HEK293 (cell line): ENCODE results near the gene ZCCHC8.

Experiments used
- CTCF ChIA-PET: fragments of 350-600 bp; formaldehyde crosslinking; extraction: SDS; loops from one replicate; lab custom pipeline; 2021; ENCODE audit warnings: antibody characterized with exemption; lab: Yijun Ruan, JAX
- POLR2A ChIA-PET: fragments of 300-600 bp; formaldehyde crosslinking; extraction: SDS; loops from one replicate; lab custom pipeline; 2020; ENCODE audit warnings: antibody characterized with exemption, inconsistent platforms; lab: Yijun Ruan, JAX
- H3K27ac ChIP-seq: fragments of 200-500 bp; sonication (Bioruptor generic); 2 replicates; pipeline ENCODE4 v1.5.1; 2014; ENCODE audit warnings: low read depth, low read length, control low read depth, inconsistent platforms; ENCODE audit errors: extremely low read depth
- H3K36me3 ChIP-seq, 2 experiments: fragments of 200-500 bp in 1 of 2; sonication (Bioruptor generic) in 1 of 2; 1 replicate in 1 of 2; 2 replicates in 1 of 2; pipeline ENCODE4 v1.5.1; 2014 to 2017; ENCODE audit warnings: inconsistent platforms in 2 of 2, low read length in 2 of 2; ENCODE audit not compliant: control insufficient read depth in 2 of 2, insufficient read depth in 1 of 2
- H3K4me1 ChIP-seq: fragments of 200-500 bp; sonication (Bioruptor generic); 2 replicates; pipeline ENCODE4 v1.5.1; 2014; ENCODE audit warnings: mild to moderate bottlenecking, low read length, inconsistent platforms; ENCODE audit not compliant: control insufficient read depth, insufficient read depth
- H3K4me3 ChIP-seq: 2 replicates; pipeline ENCODE4 v1.5.1; 2011; ENCODE audit warnings: low read depth, mild to moderate bottlenecking, control low read depth, low read length, moderate library complexity
- H3K9me3 ChIP-seq: fragments of 200-500 bp; sonication (Bioruptor generic); 2 replicates; pipeline ENCODE4 v1.5.1; 2014; ENCODE audit warnings: low read depth, low read length, inconsistent platforms; ENCODE audit not compliant: control insufficient read depth, insufficient read depth
- IKZF3 ChIP-seq: fragments of 450-650 bp; IDR thresholded peaks from 2 replicates; pipeline ENCODE4 v1.5.0; 2018; ENCODE audit warnings: missing biosample characterization, mild to moderate bottlenecking, missing genetic modification characterization, moderate library complexity
- PRDM1 ChIP-seq: fragments of 450-650 bp; formaldehyde crosslinking; IDR thresholded peaks from 2 replicates; pipeline ENCODE4; 2016; ENCODE audit warnings: missing biosample characterization, missing genetic modification characterization
- PRDM2 ChIP-seq: fragments of 450-650 bp; formaldehyde crosslinking; IDR thresholded peaks from 2 replicates; pipeline ENCODE4 v1.5.1; 2016; ENCODE audit warnings: missing biosample characterization, missing genetic modification characterization, borderline replicate concordance
- PRDM6 ChIP-seq: fragments of 450-650 bp; formaldehyde crosslinking; IDR thresholded peaks from 2 replicates; pipeline ENCODE4 v1.5.1; 2017; ENCODE audit warnings: missing biosample characterization, missing genetic modification characterization
- ZFP3 ChIP-seq: fragments of 450-650 bp; formaldehyde crosslinking; IDR thresholded peaks from 2 replicates; pipeline ENCODE4 v1.5.1; 2016; ENCODE audit warnings: low read depth, missing biosample characterization, missing genetic modification characterization
- ZNF146 ChIP-seq: fragments of 450-650 bp; formaldehyde crosslinking; IDR thresholded peaks from 2 replicates; pipeline ENCODE4 v1.5.1; 2016; ENCODE audit warnings: missing biosample characterization, missing genetic modification characterization
- ZNF266 ChIP-seq: fragments of 450-650 bp; formaldehyde crosslinking; IDR thresholded peaks from 2 replicates; pipeline ENCODE4 v1.5.1; 2016; ENCODE audit warnings: missing biosample characterization, missing genetic modification characterization, low read depth
- ZNF341 ChIP-seq: fragments of 450-650 bp; formaldehyde crosslinking; IDR thresholded peaks from 2 replicates; pipeline ENCODE4; 2016; ENCODE audit warnings: low read depth, missing biosample characterization, missing genetic modification characterization
- ZNF366 ChIP-seq: fragments of 450-650 bp; formaldehyde crosslinking; conservative IDR thresholded peaks from 2 replicates; pipeline ENCODE4 v1.5.1; 2016; ENCODE audit warnings: missing biosample characterization, missing genetic modification characterization
- ZNF544 ChIP-seq: fragments of 450-650 bp; formaldehyde crosslinking; IDR thresholded peaks from 2 replicates; pipeline ENCODE4 v1.5.0; 2017; ENCODE audit warnings: missing biosample characterization, missing genetic modification characterization
- ZNF561 ChIP-seq: fragments of 450-650 bp; IDR thresholded peaks from 2 replicates; pipeline ENCODE4 v1.5.1; 2018; ENCODE audit warnings: missing biosample characterization, missing genetic modification characterization, borderline replicate concordance
- ZNF639 ChIP-seq: fragments of 450-650 bp; formaldehyde crosslinking; IDR thresholded peaks from 2 replicates; pipeline ENCODE4 v1.5.1; 2016; ENCODE audit warnings: missing biosample characterization, missing genetic modification characterization

Gene ZCCHC8

GRCh38 chr12:122526683-122527477 lies 26.1 kb upstream of the ZCCHC8 start, which contains the start of the genes KNTC1 and RSRC2 (continued):
- peak; percentile 62 for TF ChIP-seq ZNF639 (tag by site-specific recombination)
- no peak for TF ChIP-seq ZNF266 (tag by site-specific recombination)
- TF ChIP-seq ZFP3: no peak
- peak; percentile 43; the same call in 1 of the 2 replicates for TF ChIP-seq ZNF146
- no peak for TF ChIP-seq ZNF544 (tag by site-specific recombination)
- peak; percentile 32 for TF ChIP-seq ZNF341
- no peak for TF ChIP-seq PRDM2 (tag by site-specific recombination)
- TF ChIP-seq ZNF561 (tag by site-specific recombination): peak; percentile 75

- Histone ChIP-seq H3K36me3 (peaks cover 41 to 53% of the 10 kb centered on the region in 2 experiments), H3K4me1 (peaks cover 17% of the 10 kb centered on the region), H3K9me3 (no peaks in the 10 kb centered on the region), H3K27ac (no peak overlapping the region), H3K4me3 (peak overlapping the region; percentile 58)
- TF ChIP-seq PRDM6 (peak; percentile 79), ZNF366 (tag by site-specific recombination) (no peak), IKZF3 (tag by site-specific recombination) (peak; percentile 31; the same call in 1 of the 2 replicates), PRDM1 (tag by site-specific recombination) (peak; percentile 84)
- POLR2A ChIA-PET: no interaction called here
- CTCF ChIA-PET: no interaction called here
Measured at GRCh38 chr12:122523846-122524718, 23.4 kb upstream of the ZCCHC8 start.
